Nucleus accumbens (tissue), 56 donors: ENCODE results near the gene NDUFAF3.
"Not testable (repeated sequence)": the region's sequence is repeated elsewhere in the genome, so short reads cannot be mapped to it uniquely, and the experiment has no call there.

Experiments
- DNase-seq, 56 donors: peaks; one replicate each; lab custom pipeline; 2025; lab: John Stamatoyannopoulos, UW

Gene NDUFAF3

DNA sequence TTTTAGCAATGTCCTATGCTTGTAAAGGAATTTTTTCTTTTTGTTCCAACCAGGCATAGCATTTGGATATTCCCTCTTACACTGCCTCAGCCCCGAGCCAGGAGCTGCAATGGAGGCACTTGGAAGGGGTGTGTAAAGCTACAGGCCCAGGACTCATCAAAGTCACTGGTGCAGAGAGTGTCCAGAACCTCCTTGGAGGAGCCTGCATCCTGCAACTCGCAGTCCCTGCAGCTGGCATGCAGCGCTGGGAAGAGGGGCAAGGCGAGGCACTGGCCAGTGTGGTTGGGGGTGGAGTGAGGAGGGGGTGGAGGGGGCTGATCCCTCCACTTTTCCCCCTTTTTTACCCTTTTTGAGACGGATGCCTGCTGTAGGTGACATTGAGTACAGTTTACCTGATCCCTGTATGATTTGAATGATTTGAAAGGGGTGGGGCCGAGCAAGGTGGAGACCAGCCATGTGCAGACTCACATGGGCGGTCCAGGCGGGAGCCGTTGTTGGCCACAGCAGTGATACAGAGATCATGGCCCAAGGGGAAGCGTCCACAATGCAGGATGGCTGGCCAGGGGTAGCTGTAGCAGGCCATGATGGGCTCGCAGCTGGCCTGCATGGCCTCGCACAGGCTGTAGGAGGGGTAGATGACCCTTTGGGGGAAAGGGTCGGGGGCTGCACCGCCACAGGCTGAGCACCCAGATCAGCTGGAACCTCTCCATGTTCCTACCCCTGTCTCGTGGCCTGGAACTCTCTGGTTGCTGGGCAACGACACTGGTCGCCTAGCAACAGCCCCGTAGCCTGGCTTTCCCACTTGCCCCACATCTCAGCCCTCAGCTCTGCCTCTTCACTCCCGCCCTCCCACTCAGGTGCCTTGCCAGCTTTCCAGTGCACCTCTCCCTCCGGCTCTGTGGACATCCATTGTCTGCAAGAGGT lies 23.9 kb upstream of the NDUFAF3 start:
- peak in 40 of 56 donors; percentile 19 to 80 (median 44) for DNase-seq

DNA sequence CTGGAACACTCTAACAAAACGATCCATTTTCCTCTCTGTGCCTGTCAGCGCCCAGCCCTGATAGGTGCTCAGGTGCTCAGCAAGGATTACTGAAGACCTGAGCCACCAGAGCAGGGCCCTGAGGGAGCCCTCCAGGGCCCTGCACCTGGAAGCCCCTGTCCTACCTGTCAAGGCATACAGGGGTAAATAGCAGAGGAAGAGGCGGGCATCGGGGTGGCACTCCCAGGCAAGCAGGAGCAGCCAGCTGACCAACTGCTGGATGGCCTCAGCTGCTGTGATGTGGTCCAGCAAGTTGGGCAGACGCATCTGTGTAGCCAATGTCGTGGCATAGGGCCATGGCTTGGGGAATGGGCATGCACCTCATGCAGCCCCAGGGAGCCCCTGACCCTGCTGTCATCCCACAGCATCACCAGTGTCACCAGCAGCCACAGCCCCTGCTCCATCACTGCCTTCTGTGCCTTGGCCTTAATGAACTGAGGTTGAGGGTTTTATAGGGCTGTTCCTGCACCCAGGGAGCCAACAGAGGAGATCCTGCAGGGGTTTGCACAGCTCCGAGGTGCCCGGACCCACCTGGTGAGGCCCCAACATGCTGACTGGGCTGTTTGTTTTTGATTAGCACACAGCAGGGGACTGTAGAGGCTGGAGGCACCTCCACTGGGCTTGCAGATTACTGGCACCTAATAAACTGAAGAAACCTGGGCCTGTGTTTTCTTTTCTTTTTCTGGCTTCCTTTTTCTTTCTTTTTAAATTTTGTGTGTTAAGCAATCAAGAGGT lies 22.6 kb upstream of the NDUFAF3 start:
- DNase-seq = no peak

DNA sequence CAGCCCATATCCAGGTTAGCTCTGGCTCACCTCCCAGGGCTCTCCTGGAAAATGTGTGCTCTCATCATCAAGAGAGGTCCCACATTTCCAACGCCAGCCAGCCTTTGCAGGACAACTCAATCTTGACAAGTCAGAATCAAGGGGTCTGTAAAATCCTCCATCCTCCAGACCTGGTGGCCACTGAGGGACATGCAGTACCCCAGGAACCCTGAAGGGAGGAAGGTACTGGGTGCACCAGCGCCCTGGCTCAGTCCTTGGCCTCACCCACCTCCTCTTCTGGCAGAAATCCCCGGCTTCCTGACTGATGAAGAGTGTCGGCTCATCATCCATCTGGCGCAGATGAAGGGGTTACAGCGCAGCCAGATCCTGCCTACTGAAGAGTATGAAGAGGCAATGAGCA lies 20.8 kb upstream of the NDUFAF3 start:
- no peak for DNase-seq

DNA sequence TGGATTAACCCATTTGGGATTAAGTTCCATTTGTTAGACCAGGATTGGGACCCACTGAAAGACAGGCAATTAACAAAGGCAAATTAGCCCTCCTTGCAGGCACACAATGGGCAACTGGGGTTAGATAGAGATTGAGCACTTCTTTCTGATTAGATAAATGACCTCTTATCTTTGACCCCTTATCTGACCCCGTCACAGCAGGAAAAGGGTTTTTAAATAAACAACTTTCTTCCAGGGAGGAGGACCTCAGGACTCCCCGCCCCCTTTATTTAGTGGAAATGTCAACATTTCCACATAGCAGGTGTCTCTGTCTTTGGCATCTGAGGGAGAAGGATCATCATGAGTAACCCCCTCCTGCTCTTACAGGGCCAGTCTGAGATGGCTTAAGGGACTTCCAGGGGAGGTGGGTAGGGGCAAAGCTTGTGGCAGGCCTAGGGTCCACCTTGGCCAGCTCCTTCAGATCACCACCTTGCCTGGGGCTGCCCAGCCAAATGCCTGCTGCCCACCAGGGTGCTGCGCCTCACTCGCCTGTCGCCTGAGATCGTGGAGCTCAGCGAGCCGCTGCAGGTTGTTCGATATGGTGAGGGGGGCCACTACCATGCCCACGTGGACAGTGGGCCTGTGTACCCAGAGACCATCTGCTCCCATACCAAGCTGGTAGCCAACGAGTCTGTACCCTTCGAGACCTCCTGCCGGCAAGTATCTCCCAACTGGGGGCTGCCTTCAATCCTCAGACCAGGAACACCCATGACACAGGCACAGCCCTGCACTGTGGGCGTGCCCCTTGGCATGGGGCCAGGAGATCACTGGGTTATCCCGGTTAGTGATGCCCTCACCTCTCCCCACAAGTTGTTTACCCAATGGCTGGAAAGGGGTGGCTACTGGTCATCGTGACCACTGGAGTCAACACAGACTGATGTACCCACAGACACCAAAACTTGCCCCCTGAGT lies 17.3 kb upstream of the NDUFAF3 start:
- no peak for DNase-seq

DNA sequence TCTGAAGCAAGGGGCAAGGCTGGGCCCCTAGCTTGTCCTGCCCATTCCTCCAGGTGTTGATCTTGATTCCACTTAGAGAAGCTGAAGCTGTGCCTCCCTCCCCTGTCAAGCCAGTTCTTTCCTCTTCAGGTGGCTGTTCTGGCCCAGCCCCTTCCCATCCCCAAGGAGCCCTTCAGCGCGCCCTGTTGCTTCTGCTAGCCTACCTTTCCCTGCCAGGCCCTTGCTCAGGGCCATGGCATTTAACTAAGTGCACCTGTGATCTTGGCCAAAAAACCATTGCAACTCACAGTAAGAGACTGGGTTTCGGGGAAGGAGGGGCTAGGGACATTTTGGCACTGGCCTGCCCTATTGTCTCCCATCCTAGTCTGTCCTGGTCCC lies 16.6 kb upstream of the NDUFAF3 start:
- DNase-seq = no peak

DNA sequence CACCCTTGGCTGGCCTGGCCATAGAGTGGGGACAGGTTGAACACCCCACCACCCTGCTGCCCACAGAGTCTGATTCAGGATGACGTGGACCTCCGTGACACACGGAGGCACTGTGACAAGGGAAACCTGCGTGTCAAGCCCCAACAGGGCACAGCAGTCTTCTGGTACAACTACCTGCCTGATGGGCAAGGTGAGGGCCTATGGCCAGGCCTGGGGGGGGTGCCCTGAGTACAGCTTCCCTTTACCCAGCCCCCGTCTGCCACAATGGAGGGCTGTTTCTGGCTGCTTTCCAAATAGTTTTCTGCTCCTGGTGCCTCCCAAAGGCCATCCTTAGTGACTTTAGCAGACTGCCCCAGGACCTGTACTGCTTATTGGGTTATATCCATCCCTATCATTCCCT lies 15.9 kb upstream of the NDUFAF3 start:
- no peak for DNase-seq

DNA sequence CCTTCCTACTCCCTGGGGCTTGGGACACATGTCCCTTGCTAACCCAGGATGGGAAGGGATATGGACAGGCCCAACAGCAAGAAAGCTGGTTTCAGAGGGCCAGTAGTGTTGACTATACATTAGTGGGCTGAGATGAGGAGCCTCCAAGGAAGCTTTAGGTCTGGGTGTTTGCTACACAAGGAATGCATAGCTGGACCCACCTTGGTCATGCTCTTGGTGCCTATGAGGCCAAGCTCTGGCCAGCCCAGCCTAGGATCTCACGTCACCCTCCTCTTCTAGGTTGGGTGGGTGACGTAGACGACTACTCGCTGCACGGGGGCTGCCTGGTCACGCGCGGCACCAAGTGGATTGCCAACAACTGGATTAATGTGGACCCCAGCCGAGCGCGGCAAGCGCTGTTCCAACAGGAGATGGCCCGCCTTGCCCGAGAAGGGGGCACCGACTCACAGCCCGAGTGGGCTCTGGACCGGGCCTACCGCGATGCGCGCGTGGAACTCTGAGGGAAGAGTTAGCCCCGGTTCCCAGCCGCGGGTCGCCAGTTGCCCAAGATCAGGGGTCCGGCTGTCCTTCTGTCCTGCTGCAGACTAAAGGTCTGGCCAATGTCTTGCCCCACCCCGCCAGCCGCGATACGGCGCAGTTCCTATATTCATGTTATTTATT lies 15.4 kb upstream of the NDUFAF3 start:
- peak in 32 of 56 donors; percentile 37 to 75 (median 59) for DNase-seq

DNA sequence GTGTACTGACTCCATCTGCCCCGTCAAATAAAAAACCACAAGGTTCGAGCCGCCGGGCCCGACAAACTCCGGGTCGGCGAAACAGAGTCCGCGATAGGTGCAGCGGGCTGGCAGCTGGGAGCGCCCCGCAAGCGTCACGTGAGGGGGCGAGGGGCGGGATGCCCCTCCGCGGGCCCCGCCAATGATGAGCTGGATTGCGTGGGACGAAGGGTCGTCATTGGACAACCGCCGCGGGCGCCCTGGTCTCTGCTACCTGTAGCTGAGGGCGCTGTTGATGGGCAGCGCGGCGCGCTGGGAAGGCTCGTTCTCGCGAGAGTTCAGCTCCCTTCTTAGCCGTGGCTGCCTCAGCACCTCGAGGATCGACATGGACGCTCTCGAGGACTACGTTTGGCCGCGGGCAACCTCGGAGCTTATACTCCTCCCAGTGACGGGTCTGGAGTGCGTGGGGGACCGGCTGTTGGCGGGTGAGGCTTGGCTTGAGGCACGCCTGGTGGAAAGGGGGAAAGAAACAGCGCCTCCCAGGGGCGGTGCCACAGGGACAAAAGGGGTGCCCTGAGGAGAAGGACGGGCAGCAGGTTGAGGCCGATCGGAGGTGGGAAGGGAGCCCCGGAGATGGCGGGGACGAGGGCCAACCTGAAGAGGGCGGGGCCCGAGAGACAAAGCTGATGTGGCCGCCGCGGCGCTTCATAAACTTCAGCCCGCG lies 14.7 kb upstream of the NDUFAF3 start, which contains the start of gene WDR6:
TSS of gene WDR6 (plus strand) at position 324 of the 703 bp plus-strand sequence. CDS start at position 365, 41 bp downstream.
- peak; percentile 57 to 97 (median 91) for DNase-seq

DNA sequence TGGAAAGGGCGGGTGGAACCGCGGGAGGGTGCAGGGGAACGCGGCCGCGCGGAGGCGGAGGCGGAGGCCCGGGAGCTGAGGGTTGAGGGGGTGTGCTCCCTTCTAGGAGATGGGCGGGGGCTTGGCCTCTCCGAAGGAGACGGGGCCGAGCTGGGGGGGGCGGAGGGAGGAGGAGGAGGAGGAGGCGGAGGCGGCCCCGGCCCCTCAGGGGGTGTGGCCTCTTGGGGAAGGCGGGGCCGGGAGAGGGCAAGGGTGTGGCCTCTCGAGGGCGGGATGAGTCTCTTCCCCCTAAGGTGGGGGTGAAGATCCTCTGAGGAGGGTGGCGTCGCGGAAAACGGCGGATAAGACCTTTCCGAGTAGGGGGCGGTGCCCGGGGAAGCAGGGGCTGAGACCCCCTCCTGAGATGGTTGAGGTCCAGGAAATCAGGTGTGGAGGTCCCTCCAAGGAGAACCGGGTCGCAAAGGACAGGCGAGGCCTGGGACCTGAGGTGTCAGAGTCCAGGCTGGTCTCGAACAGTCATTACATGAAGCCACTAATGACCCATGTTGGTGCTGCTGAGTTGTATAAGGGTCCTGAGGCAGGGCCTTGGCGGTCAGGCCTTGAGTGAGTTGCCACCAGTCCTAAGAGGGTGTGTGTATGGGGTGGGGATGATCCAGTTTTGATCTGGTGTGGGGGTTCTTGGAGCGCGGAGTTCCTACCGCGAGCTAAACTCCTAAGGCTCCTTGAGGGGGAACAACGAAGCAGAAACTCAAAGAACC lies 14.0 kb upstream of the NDUFAF3 start:
- DNase-seq = peak in 54 of 56 donors; percentile 22 to 92 (median 74)

DNA sequence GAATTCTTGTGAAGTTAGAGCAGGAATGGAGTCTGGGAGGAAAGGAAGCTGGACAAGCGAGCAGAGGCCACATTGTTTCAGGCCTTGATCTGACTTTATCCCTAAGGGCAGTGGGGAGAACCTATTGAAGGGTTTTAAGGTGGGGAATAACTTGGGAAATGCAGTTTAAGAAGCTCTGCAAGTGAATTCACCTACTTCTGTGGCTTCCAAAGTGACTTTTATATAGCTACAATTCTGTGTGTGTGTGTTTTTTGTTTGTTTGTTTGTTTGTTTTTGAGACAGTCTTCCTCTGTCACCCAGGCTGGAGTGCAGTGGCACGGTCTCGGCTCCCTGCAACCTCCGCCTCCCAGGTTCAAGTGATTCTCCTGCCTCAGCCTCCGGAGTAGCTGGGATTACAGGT lies 13.3 kb upstream of the NDUFAF3 start:
- not testable (repeated sequence) for DNase-seq

DNA sequence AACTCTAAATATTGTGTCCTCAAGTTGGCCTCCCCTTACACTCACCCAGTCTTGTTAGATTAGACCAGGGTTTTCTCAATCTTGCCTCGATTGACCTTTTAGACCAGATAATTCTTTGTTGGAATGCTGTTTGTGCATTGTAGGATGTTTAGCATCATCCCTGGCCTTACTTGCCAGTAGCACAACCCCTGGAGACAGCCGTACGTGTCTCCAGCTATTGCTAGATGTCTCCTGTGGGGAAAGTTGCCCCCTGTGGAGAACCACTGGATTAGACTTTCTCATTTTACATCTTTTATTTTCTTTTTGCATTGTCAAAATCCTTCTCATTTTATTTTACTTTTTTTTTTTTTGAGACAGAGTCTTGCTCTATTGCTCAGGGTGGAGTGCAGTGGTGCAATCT lies 12.5 kb upstream of the NDUFAF3 start:
- DNase-seq = no peak

DNA sequence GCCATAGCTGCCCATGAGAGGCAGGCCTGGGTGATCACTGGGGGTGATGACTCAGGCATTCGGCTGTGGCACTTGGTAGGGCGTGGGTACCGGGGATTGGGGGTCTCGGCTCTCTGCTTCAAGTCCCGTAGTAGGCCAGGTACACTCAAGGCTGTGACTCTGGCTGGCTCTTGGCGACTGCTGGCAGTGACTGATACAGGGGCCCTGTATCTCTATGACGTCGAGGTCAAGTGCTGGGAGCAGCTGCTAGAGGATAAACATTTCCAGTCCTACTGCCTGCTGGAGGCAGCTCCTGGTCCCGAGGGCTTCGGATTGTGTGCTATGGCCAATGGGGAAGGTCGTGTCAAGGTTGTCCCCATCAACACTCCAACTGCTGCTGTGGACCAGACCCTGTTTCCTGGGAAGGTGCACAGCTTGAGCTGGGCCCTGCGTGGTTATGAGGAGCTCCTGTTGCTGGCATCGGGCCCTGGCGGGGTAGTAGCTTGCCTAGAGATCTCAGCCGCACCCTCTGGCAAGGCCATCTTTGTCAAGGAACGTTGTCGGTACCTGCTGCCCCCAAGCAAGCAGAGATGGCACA lies 9.4 kb upstream of the NDUFAF3 start:
- no peak for DNase-seq

DNA sequence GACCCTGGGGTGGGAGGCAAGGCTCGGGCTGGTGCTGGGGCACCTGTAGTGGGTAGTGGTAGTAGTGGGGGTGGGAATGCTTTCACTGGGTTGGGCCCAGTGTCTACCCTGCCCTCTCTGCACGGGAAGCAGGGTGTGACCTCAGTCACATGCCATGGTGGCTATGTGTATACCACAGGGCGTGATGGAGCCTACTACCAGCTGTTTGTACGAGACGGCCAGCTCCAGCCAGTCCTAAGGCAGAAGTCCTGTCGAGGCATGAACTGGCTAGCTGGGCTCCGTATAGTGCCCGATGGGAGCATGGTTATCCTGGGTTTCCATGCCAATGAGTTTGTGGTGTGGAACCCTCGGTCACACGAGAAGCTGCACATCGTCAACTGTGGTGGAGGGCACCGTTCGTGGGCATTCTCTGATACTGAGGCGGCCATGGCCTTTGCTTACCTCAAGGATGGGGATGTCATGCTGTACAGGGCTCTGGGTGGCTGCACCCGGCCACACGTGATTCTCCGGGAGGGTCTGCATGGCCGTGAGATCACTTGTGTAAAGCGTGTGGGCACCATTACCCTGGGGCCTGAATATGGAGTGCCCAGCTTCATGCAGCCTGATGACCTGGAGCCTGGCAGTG lies 8.7 kb upstream of the NDUFAF3 start:
- no peak for DNase-seq

DNA sequence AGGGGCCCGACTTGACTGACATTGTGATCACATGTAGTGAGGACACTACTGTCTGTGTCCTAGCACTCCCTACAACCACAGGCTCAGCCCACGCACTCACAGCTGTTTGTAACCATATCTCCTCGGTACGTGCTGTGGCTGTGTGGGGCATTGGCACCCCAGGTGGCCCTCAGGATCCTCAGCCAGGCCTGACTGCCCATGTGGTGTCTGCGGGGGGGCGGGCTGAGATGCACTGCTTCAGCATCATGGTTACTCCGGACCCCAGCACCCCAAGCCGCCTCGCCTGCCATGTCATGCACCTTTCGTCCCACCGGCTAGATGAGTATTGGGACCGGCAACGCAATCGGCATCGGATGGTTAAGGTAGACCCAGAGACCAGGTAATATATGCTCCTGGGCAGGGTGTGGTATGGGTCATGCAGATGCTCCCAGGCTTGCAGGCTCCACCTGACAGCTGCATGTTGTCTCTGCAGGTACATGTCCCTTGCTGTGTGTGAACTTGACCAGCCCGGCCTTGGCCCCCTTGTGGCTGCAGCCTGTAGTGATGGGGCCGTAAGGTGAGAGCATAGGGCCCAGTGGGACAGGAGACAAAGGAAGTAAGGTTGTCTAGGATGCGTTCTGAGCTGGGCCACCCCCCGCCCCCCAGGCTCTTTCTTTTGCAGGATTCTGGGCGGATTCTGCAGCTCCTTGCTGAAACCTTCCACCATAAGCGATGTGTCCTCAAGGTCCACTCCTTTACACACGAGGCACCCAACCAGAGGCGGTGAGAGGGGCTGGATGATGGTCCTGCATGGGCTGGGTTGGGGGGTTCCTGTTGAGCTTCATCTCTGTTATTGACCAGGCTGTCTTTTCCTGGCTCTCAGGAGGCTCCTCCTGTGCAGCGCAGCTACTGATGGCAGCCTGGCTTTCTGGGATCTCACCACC lies 7.9 kb upstream of the NDUFAF3 start:
- no peak for DNase-seq

DNA sequence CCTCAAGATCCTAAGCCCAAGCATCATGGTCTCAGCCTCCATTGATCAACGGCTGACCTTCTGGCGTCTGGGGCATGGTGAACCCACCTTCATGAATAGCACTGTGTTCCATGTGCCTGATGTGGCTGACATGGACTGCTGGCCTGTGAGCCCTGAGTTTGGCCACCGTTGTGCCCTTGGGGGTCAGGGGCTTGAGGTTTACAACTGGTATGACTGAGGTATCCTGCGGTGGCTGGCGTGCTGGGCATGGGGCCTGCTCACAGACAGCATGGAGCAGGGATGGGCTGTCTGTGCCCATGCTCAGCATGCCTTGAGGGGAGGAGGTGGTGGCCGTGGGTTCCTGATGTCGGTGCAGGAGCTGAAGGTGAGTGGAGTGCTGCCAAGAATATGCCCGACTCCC lies 6.8 kb upstream of the NDUFAF3 start:
- no peak for DNase-seq

DNA sequence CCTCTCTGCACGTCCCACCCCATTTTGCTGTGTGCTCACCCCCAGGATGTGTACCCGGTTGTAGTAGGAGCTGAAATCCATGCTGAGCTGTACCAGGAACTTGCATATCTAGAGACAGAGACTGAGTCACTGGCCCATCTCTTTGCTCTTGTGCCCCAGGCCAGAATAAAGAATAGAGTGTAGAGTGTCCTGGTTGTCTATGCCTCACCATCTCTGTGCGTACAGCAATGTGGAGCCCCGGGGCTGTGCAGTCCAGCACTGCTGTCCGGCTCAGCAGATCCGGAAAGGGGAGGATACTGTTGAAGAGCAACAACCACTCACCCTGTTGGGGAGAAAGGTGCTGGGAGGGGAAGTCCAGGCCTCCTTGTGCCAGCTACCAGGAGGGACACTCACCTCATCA lies 6.2 kb upstream of the NDUFAF3 start:
- no peak for DNase-seq
